IMR-90 (cell line): ENCODE data around the gene FBXL7. TPM values are rescaled to one million over a fixed set of nuclear protein-coding genes. Genes with fewer than 3 reads are reported as not detected.

Source experiments
- ATAC-seq: fragments of 200-7000 bp; cut with Tn5 transposase; 2 replicates; pipeline ENCODE4 v1.9.1; 2020; ENCODE audit warnings: low read depth, mild to moderate bottlenecking, moderate library complexity
- BruUV-seq: library from RNA; stranded (reverse); fragments of 400-500 nt; replicated peaks from 2 replicates; lab custom pipeline; 2021; lab: Mats Ljungman, UMichigan
- CTCF ChIA-PET: fragments of 300-600 bp; formaldehyde crosslinking; extraction: SDS; loops from one replicate; lab custom pipeline; 2021; ENCODE audit warnings: antibody characterized with exemption; lab: Yijun Ruan, JAX
- POLR2A ChIA-PET: fragments of 300-600 bp; sonication (Branson Sonifier 250); formaldehyde crosslinking; loops from one replicate; lab custom pipeline; 2022; ENCODE audit warnings: antibody characterized with exemption; ENCODE audit not compliant: unreplicated experiment; lab: Charles Lee
- DNase-seq: peaks from one replicate; pipeline ENCODE4 v3.0.0; 2013
- H2AFZ ChIP-seq: replicated peaks from 2 replicates; pipeline ENCODE3; 2013; ENCODE audit warnings: low read length, mild to moderate bottlenecking; ENCODE audit not compliant: poor library complexity
- H2AK5ac ChIP-seq: 2 replicates; pipeline ENCODE4 v1.6.1; 2013; ENCODE audit warnings: low read depth, low read length, inconsistent platforms
- H2AK9ac ChIP-seq: replicated peaks from 2 replicates; pipeline ENCODE3; 2013; ENCODE audit warnings: mild to moderate bottlenecking, low read depth, low read length, moderate library complexity; ENCODE audit not compliant: poor library complexity
- H2BK120ac ChIP-seq: 2 replicates; pipeline ENCODE4 v1.6.1; 2013; ENCODE audit warnings: low read depth, low read length, inconsistent platforms
- H2BK15ac ChIP-seq: 3 replicates; pipeline ENCODE4 v1.6.1; 2013; ENCODE audit warnings: low read depth, low read length, inconsistent platforms
- H2BK20ac ChIP-seq: 2 replicates; pipeline ENCODE4 v1.6.1; 2013; ENCODE audit warnings: low read depth, mild to moderate bottlenecking, inconsistent platforms, low read length, moderate library complexity
- H2BK5ac ChIP-seq: 2 replicates; pipeline ENCODE4 v1.6.1; 2013; ENCODE audit warnings: mild to moderate bottlenecking, low read depth, low read length, inconsistent platforms; ENCODE audit not compliant: poor library complexity, severe bottlenecking
- H3K14ac ChIP-seq: replicated peaks from 2 replicates; pipeline ENCODE4 v1.6.1; 2013; ENCODE audit warnings: low read depth, low read length, inconsistent platforms
- H3K18ac ChIP-seq: 2 replicates; pipeline ENCODE4 v1.6.1; 2013; ENCODE audit warnings: low read depth, low read length, control low read depth
- H3K23ac ChIP-seq: 2 replicates; pipeline ENCODE4 v1.6.1; 2013; ENCODE audit warnings: low read depth, low read length, inconsistent platforms
- H3K27ac ChIP-seq: 2 replicates; pipeline ENCODE4 v1.5.1; 2013; ENCODE audit warnings: mild to moderate bottlenecking, control low read depth, low read length; ENCODE audit not compliant: insufficient read depth
- H3K27me3 ChIP-seq: 2 replicates; pipeline ENCODE4 v1.6.1; 2013; ENCODE audit warnings: low read length; ENCODE audit not compliant: control insufficient read depth, insufficient read depth
- H3K36me3 ChIP-seq: 2 replicates; pipeline ENCODE4 v1.6.1; 2013; ENCODE audit warnings: low read length, mixed read lengths; ENCODE audit not compliant: control insufficient read depth, insufficient read depth
- H3K4ac ChIP-seq: 2 replicates; pipeline ENCODE4 v1.6.1; 2013; ENCODE audit warnings: low read depth, low read length, inconsistent platforms
- H3K4me1 ChIP-seq: 2 replicates; pipeline ENCODE4 v1.6.1; 2013; ENCODE audit warnings: low read length, mixed read lengths; ENCODE audit not compliant: control insufficient read depth, insufficient read depth
- H3K4me2 ChIP-seq: 2 replicates; pipeline ENCODE4 v1.6.1; 2013; ENCODE audit warnings: low read depth, mild to moderate bottlenecking, control low read depth, low read length, moderate library complexity
- H3K4me3 ChIP-seq: 2 replicates; pipeline ENCODE4 v1.5.1; 2013; ENCODE audit warnings: low read depth, mild to moderate bottlenecking, control low read depth, low read length, moderate library complexity; ENCODE audit not compliant: insufficient read depth
- H3K56ac ChIP-seq: 2 replicates; pipeline ENCODE4 v1.6.1; 2013; ENCODE audit warnings: low read length, inconsistent platforms; ENCODE audit not compliant: insufficient read depth; ENCODE audit errors: extremely low read depth
- H3K79me1 ChIP-seq, 2 experiments: 2 replicates each; pipeline ENCODE4 v1.6.1; 2013; ENCODE audit warnings: low read length in 2 of 2, inconsistent platforms in 1 of 2, low read depth in 1 of 2
- H3K9ac ChIP-seq: 2 replicates; pipeline ENCODE4 v1.6.1; 2013; ENCODE audit warnings: low read depth, low read length, control low read depth
- H3K9me1 ChIP-seq: 2 replicates; pipeline ENCODE4 v1.6.1; 2013; ENCODE audit warnings: low read length, inconsistent platforms; ENCODE audit not compliant: insufficient read depth
- H3K9me3 ChIP-seq: 2 replicates; pipeline ENCODE4 v1.6.1; 2013; ENCODE audit warnings: low read length; ENCODE audit not compliant: control insufficient read depth, insufficient read depth
- H4K20me1 ChIP-seq: 2 replicates; pipeline ENCODE4 v1.6.1; 2013; ENCODE audit warnings: low read length, inconsistent platforms; ENCODE audit not compliant: insufficient read depth
- H4K5ac ChIP-seq: 2 replicates; pipeline ENCODE4 v1.6.1; 2013; ENCODE audit warnings: mild to moderate bottlenecking, low read depth, low read length, control low read depth
- H4K8ac ChIP-seq, 2 experiments: 2 replicates each; pipeline ENCODE4 v1.6.1; 2013; ENCODE audit warnings: low read depth in 2 of 2, low read length in 2 of 2, control low read depth in 1 of 2, inconsistent platforms in 1 of 2
- H4K91ac ChIP-seq: 2 replicates; pipeline ENCODE4 v1.6.1; 2013; ENCODE audit warnings: low read depth, low read length, inconsistent platforms; ENCODE audit not compliant: insufficient read depth
- BHLHE40 ChIP-seq: fragments of 150-350 bp; IDR thresholded peaks from 2 replicates; pipeline ENCODE4 v1.6.1; 2016; ENCODE audit warnings: mild to moderate bottlenecking, low read depth, low read length
- CEBPB ChIP-seq: IDR thresholded peaks from 2 replicates; pipeline ENCODE4 v1.6.1; 2012; ENCODE audit warnings: low read depth, low read length, improper control_type of control experiment
- CHD1 ChIP-seq: IDR thresholded peaks from 2 replicates; pipeline ENCODE4 v1.6.1; 2012; ENCODE audit warnings: low read depth, low read length, improper control_type of control experiment
- CTCF ChIP-seq: conservative IDR thresholded peaks from 2 replicates; pipeline ENCODE4 v1.5.1; 2012; ENCODE audit warnings: mild to moderate bottlenecking, low read depth, low read length, improper control_type of control experiment
- FOS ChIP-seq: fragments of 150-350 bp; IDR thresholded peaks from 2 replicates; pipeline ENCODE4 v1.6.1; 2016; ENCODE audit warnings: low read depth, low read length
- MXI1 ChIP-seq: IDR thresholded peaks from 2 replicates; pipeline ENCODE4 v1.6.1; 2012; ENCODE audit warnings: low read depth, mild to moderate bottlenecking, low read length, moderate library complexity, borderline replicate concordance
- NFE2L2 ChIP-seq: fragments of 150-350 bp; IDR thresholded peaks from 2 replicates; pipeline ENCODE4 v1.6.1; 2016; ENCODE audit warnings: low read depth, mild to moderate bottlenecking, low read length
- POLR2A ChIP-seq: IDR thresholded peaks from 2 replicates; pipeline ENCODE4 v1.6.1; 2012; ENCODE audit warnings: mild to moderate bottlenecking, low read depth, low read length
- RAD21 ChIP-seq: IDR thresholded peaks from 2 replicates; pipeline ENCODE4 v1.6.1; 2012; ENCODE audit warnings: low read length, improper control_type of control experiment
- RFX5 ChIP-seq: IDR thresholded peaks from 2 replicates; pipeline ENCODE4 v1.8.0; 2012; ENCODE audit warnings: low read depth, mild to moderate bottlenecking, low read length, moderate library complexity
- WGBS, 2 experiments: methylation state at CpG; one replicate each; pipeline versions ENCODE4 v1.1.5 to v1.1.7; 2013; ENCODE audit warnings: missing lambda C conversion rate in 2 of 2; ENCODE audit not compliant: insufficient read length in 1 of 2; ENCODE audit errors: extremely low coverage in 2 of 2; 5-methylcytosine and 5-hydroxymethylcytosine counted together
- dilution Hi-C: fragments of 300-500 bp; cut with HindIII; formaldehyde crosslinking; loops from one replicate; pipeline ENCODE4 v1.14.3; 2018; ENCODE audit warnings: low sequenced_read_pairs; ENCODE audit not compliant: unreplicated experiment
- in situ Hi-C: fragments of 300-500 bp; cut with MboI; formaldehyde crosslinking; loops from 3 replicates; pipeline ENCODE4 v1.14.3; 2019; ENCODE audit warnings: low sequenced_read_pairs, inconsistent platforms, mixed read lengths
- intact Hi-C: fragments of 100-400 bp; cut with micrococcal nuclease; formaldehyde crosslinking; loops from 2 replicates; pipeline ENCODE4 v1.10.0; 2022
- polyA plus RNA-seq, 3 experiments: library from polyadenylated mRNA; depleted of rRNA; stranded (reverse); fragments of >200 nt; gene quantifications; 2 replicates each; pipeline ENCODE4 v1.2.3, GENCODE V29; 2012; ENCODE audit warnings: low replicate concordance in 1 of 3
- total RNA-seq: library from RNA; depleted of rRNA; stranded (reverse); fragments of >200 nt; gene quantifications from 2 replicates; pipeline ENCODE4 v1.2.3, GENCODE V29; 2012
- TF ChIP-seq, protein P1 (sequence below): fragments of 150-350 bp; IDR thresholded peaks from 2 replicates; pipeline ENCODE4 v1.6.1; 2017; ENCODE audit warnings: mild to moderate bottlenecking, antibody characterized with exemption, low read length, low read depth

FBXL7 gene
- total and polyA plus RNA-seq, 2 of the 4 experiments (the other 2 are of a cell fraction), result 4.1 to 10.2 TPM

DNA sequence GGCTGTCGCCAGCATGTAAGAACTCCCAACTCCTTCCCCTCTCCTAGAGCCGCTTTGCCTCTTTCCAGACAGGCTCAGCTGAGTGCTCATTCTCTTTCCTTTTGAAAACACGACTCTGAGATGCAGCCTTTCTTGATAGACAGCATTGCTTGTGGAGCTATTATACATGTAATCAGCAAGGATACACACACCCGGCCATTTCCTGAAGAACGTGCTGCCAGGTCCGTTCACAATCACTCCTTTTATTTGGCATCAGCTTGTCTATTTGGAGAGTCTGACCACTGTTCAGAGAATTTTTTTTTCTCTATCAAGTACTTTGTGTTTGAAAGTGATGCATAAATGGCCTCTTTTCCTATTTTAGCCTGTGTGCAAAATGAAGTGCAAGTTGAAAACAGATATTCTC is 351.0 kb downstream of the FBXL7 start:
- dilution Hi-C loops, result no loop called here
- no TSS peak for BruUV-seq
- CTCF ChIA-PET, result no interaction called here

More for the DNA sequence above, 351.0 kb downstream of the FBXL7 start:
- no peak overlapping the region for H2BK15ac ChIP-seq
- intact Hi-C loops (no loop called here), in situ Hi-C loops (no loop called here)
- no peak overlapping the region for H3K4me2 ChIP-seq
- H3K18ac ChIP-seq, result no peak overlapping the region
- H2BK120ac ChIP-seq, result no peak overlapping the region
- no peak overlapping the region for H3K14ac ChIP-seq
- H4K8ac ChIP-seq, result no peak overlapping the region
- no peaks in the 10 kb centered on the region for H4K20me1 ChIP-seq
- H2AFZ ChIP-seq, result no peak overlapping the region
- H4K91ac ChIP-seq, result no peak overlapping the region
- no peak overlapping the region for H2AK9ac ChIP-seq
- H3K4me1 ChIP-seq, result no peaks in the 10 kb centered on the region
- H3K9ac ChIP-seq, result no peak overlapping the region
- no peak overlapping the region for H2AK5ac ChIP-seq
- H3K27ac ChIP-seq, result no peak overlapping the region
- H2BK5ac ChIP-seq, result no peak overlapping the region
- no peak overlapping the region for H3K56ac ChIP-seq
- WGBS, 2 experiments, result no CpG with 5 or more reads among the region's 6 CpGs
- H3K23ac ChIP-seq, result no peak overlapping the region
- no peaks in the 10 kb centered on the region for H3K27me3 ChIP-seq
- no peak for DNase-seq
- no peaks in the 10 kb centered on the region for H3K9me3 ChIP-seq
- H3K4ac ChIP-seq, result no peak overlapping the region
- peaks cover 10 to 14% of the 10 kb centered on the region in 2 experiments; a peak in 3 of 4 replicates for H3K79me1 ChIP-seq
- H3K4me3 ChIP-seq, result no peak overlapping the region
- no peaks in the 10 kb centered on the region for H3K9me1 ChIP-seq
- no peaks in the 10 kb centered on the region for H3K36me3 ChIP-seq
- TF ChIP-seq CTCF (no peak), RFX5 (no peak), POLR2A (no peak), BHLHE40 (no peak), NFE2L2 (no peak), CHD1 (no peak), RAD21 (no peak), MXI1 (no peak), CEBPB (no peak), FOS (no peak)
- TF ChIP-seq, protein P1, sequence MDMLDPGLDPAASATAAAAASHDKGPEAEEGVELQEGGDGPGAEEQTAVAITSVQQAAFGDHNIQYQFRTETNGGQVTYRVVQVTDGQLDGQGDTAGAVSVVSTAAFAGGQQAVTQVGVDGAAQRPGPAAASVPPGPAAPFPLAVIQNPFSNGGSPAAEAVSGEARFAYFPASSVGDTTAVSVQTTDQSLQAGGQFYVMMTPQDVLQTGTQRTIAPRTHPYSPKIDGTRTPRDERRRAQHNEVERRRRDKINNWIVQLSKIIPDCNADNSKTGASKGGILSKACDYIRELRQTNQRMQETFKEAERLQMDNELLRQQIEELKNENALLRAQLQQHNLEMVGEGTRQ, result no peak
- H2BK20ac ChIP-seq, result no peak overlapping the region
- H4K5ac ChIP-seq, result no peak overlapping the region
- ATAC-seq, result no peak
- POLR2A ChIA-PET, result no interaction called here
